Natural killer cell (primary cell): ENCODE data around the gene TUBD1. TPM values are rescaled to one million over a fixed set of nuclear protein-coding genes. Genes with fewer than 3 reads are reported as not detected.

ENCODE experiments used
- ATAC-seq, 3 donors: fragments of 150-1000 bp in 2 of 3; fragments of 200-7000 bp in 1 of 3; cut with Tn5 transposase; 1 replicate in 1 of 3; 2 replicates in 2 of 3; pipeline ENCODE4 v1.10.0; 2021; ENCODE audit warnings: mild to moderate bottlenecking in 2 of 3, moderate library complexity in 2 of 3
- DNase-seq, 2 donors: peaks; one replicate each; pipeline versions ENCODE4 v3.0.0 to v3.0.0-alpha.2; 2013 to 2021; ENCODE audit warnings: mixed read lengths in 1 of 2
- H3K27ac ChIP-seq: one replicate; pipeline ENCODE4 v1.5.1; 2013; ENCODE audit warnings: mild to moderate bottlenecking, low read length
- H3K27me3 ChIP-seq: one replicate; pipeline ENCODE4 v1.6.1; 2013; ENCODE audit warnings: low read length; ENCODE audit not compliant: control insufficient read depth, insufficient read depth
- H3K36me3 ChIP-seq: one replicate; pipeline ENCODE4 v1.6.1; 2013; ENCODE audit warnings: low read length; ENCODE audit not compliant: control insufficient read depth, insufficient read depth
- H3K4me1 ChIP-seq: one replicate; pipeline ENCODE4 v1.6.1; 2013; ENCODE audit warnings: low read length; ENCODE audit not compliant: control insufficient read depth, insufficient read depth
- H3K4me3 ChIP-seq: one replicate; pipeline ENCODE4 v1.5.1; 2013; ENCODE audit warnings: low read length
- H3K9me3 ChIP-seq: one replicate; pipeline ENCODE4 v1.6.1; 2013; ENCODE audit warnings: low read length; ENCODE audit not compliant: control insufficient read depth, insufficient read depth
- H3K27ac Mint-ChIP-seq, 2 donors: one replicate each; pipeline ENCODE4 v1.8.0; 2022; ENCODE audit warnings: mild to moderate bottlenecking in 2 of 2, mixed read lengths in 2 of 2, moderate library complexity in 1 of 2
- H3K27me3 Mint-ChIP-seq, 2 donors: one replicate each; pipeline ENCODE4 v1.8.0; 2022; ENCODE audit warnings: low read depth in 2 of 2, mixed read lengths in 2 of 2
- H3K36me3 Mint-ChIP-seq: one replicate; pipeline ENCODE4 v1.8.0; 2022; ENCODE audit warnings: mixed read lengths
- H3K4me1 Mint-ChIP-seq, 2 donors: one replicate each; pipeline ENCODE4 v1.8.0; 2022; ENCODE audit warnings: mixed read lengths in 2 of 2
- H3K4me3 Mint-ChIP-seq: one replicate; pipeline ENCODE4 v1.8.0; 2022; ENCODE audit warnings: mild to moderate bottlenecking, moderate library complexity, mixed read lengths
- H3K9me3 Mint-ChIP-seq, 2 donors: one replicate each; pipeline ENCODE4 v1.8.0; 2022; ENCODE audit warnings: mixed read lengths in 2 of 2
- CTCF ChIP-seq: fragments of 200-600 bp; IDR thresholded peaks from one replicate; pipeline ENCODE4 v1.8.0; 2022; ENCODE audit warnings: antibody characterized with exemption
- WGBS: methylation state at CpG from one replicate; pipeline ENCODE4 v1.1.7; 2013; ENCODE audit warnings: missing lambda C conversion rate; ENCODE audit not compliant: insufficient coverage; 5-methylcytosine and 5-hydroxymethylcytosine counted together
- intact Hi-C: fragments of 100-400 bp; cut with micrococcal nuclease; formaldehyde crosslinking; loops from one replicate; pipeline ENCODE4 v1.14.2; 2022
- total RNA-seq, 4 donors: library from RNA; stranded (reverse); fragments of 120-200 nt in 1 of 4; gene quantifications; one replicate each; pipeline versions ENCODE4 v1.2.3 to v1.2.4, GENCODE V29; 2013 to 2022

The TUBD1 gene
- total RNA-seq, 3 donors from 2014 or later (not counting 1 experiment from before 2014, with no cell fraction given): 8.4 to 9.0 (median 8.4) TPM

GRCh38 chr17:59837308-59838051 is 55.3 kb downstream of the TUBD1 start:
- Mint-ChIP-seq H3K4me3 (peak overlapping the region; percentile 98), H3K27ac (peak overlapping the region; percentile 89 to 99), H3K4me1 (peaks cover 45 to 48% of the 10 kb centered on the region in 2 donors), H3K9me3 (no peaks in the 10 kb centered on the region), H3K27me3 (no peaks in the 10 kb centered on the region), H3K36me3 (peaks cover 14% of the 10 kb centered on the region)
- peak; percentile 31 to 92 for DNase-seq
- peak; percentile 94 to 97 (median 96) for ATAC-seq
- Histone ChIP-seq H3K27me3 (no peaks in the 10 kb centered on the region), H3K36me3 (peaks cover 9% of the 10 kb centered on the region), H3K9me3 (no peaks in the 10 kb centered on the region), H3K4me3 (peak overlapping the region; percentile 65), H3K27ac (peak overlapping the region; percentile 87), H3K4me1 (peaks cover 15% of the 10 kb centered on the region)
- 14% methylated on average over 7 of the region's 8 CpGs for WGBS
- intact Hi-C loops: loop anchor here (1.0 to 5.0 kb wide), 4 partner anchors 8 to 85 kb away; partner anchors contain the start of genes RPS6KB1 and TUBD1
- TF ChIP-seq CTCF: no peak

- Histone ChIP-seq H3K9me3 (no peaks in the 10 kb centered on the region), H3K27ac (no peak overlapping the region), H3K36me3 (no peaks in the 10 kb centered on the region), H3K4me3 (no peak overlapping the region), H3K4me1 (peaks cover 22% of the 10 kb centered on the region), H3K27me3 (no peaks in the 10 kb centered on the region)
- TF ChIP-seq CTCF: no peak
- Mint-ChIP-seq H3K4me1 (peaks cover 36 to 39% of the 10 kb centered on the region in 2 donors), H3K4me3 (no peak overlapping the region), H3K36me3 (no peaks in the 10 kb centered on the region), H3K9me3 (no peaks in the 10 kb centered on the region), H3K27ac (peak overlapping the region; percentile 29 to 50), H3K27me3 (no peaks in the 10 kb centered on the region)
- WGBS: 33% methylated on average over 3 of the region's 4 CpGs
- ATAC-seq: no peak
- no peak for DNase-seq
- intact Hi-C loops: no loop called here
These were observed 59.8 kb downstream of the TUBD1 start for GRCh38 chr17:59832883-59833379.

- 80% methylated on average over 1 of the region's 1 CpG for WGBS
- Histone ChIP-seq H3K9me3 (no peaks in the 10 kb centered on the region), H3K4me3 (no peak overlapping the region), H3K27me3 (no peaks in the 10 kb centered on the region), H3K36me3 (no peaks in the 10 kb centered on the region), H3K4me1 (peaks cover 18% of the 10 kb centered on the region), H3K27ac (no peak overlapping the region)
- H3K36me3 Mint-ChIP-seq: no peaks in the 10 kb centered on the region
- H3K27me3 Mint-ChIP-seq: no peaks in the 10 kb centered on the region
- no peak for DNase-seq
- H3K4me1 Mint-ChIP-seq: peaks cover 40 to 41% of the 10 kb centered on the region in 2 donors
- peak overlapping the region; percentile 91 to 97 for H3K27ac Mint-ChIP-seq
- intact Hi-C loops: no loop called here
- TF ChIP-seq CTCF: no peak
- no peak overlapping the region for H3K4me3 Mint-ChIP-seq
- no peak for ATAC-seq
- H3K9me3 Mint-ChIP-seq: no peaks in the 10 kb centered on the region
These were observed 61.8 kb downstream of the TUBD1 start for GRCh38 chr17:59830846-59831486.
